ENCODE measurements around the gene TANGO2.

GRCh38 chr22:20066617-20067383 lies 45.9 kb downstream of the TANGO2 start:
- TF ChIP-seq POLR2A (IDR thresholded peaks at IDR 0.05; ENCODE audit: low read length) (no peak), GATA1 (IDR thresholded peaks at IDR 0.05; ENCODE audit: low read depth, low read length) (no peak)
